GM12864 (cell line): ENCODE results near the gene CALY.

Source experiments
- DNase-seq: peaks from one replicate; pipeline ENCODE4 v3.0.0-alpha.2; 2011; ENCODE audit warnings: low read depth
- H3K4me3 ChIP-seq: 2 replicates; pipeline ENCODE4 v1.5.1; 2011; ENCODE audit warnings: mild to moderate bottlenecking, low read depth, low read length, control low read depth
- TF ChIP-seq, protein P1 (sequence below): IDR thresholded peaks from 2 replicates; pipeline ENCODE4 v1.5.1; 2011; ENCODE audit warnings: low read depth, mild to moderate bottlenecking, moderate library complexity, low read length, control low read depth, inconsistent platforms; ENCODE audit errors: missing control alignments

The CALY gene

DNA sequence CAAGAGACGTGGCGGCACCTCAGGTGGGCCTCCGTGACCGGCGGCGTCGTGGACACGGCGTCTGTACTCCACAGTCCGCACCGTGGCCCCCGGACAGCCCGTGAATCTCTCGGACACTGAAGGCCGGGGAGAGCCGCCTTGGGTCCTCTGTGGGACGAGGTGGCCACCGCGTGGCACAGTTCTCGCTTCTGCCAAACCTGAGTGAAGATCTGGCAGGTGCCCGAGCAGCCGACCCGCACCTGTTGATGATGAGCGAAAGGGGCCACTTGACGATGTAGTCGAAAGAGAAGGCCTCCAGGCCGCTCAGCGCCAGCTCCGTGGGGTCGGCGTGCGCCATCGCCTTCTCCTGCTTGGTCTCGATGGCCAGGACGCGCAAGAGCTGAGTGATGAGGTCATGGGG is 51.5 kb downstream of the CALY start:
- no peak for DNase-seq
- TF ChIP-seq, protein P1, sequence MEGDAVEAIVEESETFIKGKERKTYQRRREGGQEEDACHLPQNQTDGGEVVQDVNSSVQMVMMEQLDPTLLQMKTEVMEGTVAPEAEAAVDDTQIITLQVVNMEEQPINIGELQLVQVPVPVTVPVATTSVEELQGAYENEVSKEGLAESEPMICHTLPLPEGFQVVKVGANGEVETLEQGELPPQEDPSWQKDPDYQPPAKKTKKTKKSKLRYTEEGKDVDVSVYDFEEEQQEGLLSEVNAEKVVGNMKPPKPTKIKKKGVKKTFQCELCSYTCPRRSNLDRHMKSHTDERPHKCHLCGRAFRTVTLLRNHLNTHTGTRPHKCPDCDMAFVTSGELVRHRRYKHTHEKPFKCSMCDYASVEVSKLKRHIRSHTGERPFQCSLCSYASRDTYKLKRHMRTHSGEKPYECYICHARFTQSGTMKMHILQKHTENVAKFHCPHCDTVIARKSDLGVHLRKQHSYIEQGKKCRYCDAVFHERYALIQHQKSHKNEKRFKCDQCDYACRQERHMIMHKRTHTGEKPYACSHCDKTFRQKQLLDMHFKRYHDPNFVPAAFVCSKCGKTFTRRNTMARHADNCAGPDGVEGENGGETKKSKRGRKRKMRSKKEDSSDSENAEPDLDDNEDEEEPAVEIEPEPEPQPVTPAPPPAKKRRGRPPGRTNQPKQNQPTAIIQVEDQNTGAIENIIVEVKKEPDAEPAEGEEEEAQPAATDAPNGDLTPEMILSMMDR, result no peak
- H3K4me3 ChIP-seq, result no peak overlapping the region

DNA sequence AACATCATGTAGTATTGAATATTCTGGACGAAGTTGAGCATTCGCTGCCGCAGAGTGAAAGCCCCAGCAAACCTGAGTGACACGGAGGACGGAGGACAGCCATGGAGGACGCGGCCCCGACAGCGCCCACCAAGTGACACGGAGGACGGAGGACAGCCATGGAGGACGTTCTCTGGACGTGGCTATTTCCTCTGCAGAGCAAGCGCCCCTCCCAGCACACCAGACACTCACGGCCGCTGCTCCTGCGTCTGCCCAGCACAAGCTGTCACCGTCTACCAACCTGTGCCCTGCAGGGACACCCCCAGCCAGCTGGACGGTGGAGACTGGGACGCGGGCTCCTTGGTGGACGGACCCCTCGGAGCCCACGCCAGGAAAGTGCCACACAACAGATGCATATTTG is 52.8 kb downstream of the CALY start:
- no peak for DNase-seq
- no peak overlapping the region for H3K4me3 ChIP-seq
- TF ChIP-seq, protein P1, result no peak

DNA sequence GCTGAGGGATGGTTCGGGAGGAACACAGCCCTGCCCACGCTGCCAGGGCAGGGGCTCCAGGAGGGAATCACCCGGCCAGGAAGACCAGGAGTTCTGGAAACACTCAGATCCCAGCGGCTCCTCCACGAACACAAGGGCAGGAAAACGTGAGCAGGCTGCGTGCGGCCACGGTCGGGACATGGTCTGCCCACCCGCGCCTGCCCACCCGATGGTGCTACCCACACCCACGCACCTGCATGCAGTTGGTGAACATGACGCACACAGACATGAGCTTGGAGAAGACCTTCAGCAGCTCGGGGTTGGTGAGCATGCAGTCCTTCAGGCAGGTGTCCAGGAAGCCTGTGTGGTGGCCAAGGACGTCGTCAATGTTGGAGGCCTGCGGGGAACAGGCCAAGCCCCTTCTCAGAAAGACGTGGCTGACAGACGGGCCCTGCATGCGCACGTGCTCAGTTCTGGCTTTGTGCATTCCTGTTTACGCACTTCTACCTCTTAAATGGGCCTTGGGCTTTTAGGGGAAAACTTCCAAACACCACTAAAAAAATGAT is 53.8 kb downstream of the CALY start:
- no peak for DNase-seq
- TF ChIP-seq, protein P1, result no peak
- H3K4me3 ChIP-seq, result no peak overlapping the region

DNA sequence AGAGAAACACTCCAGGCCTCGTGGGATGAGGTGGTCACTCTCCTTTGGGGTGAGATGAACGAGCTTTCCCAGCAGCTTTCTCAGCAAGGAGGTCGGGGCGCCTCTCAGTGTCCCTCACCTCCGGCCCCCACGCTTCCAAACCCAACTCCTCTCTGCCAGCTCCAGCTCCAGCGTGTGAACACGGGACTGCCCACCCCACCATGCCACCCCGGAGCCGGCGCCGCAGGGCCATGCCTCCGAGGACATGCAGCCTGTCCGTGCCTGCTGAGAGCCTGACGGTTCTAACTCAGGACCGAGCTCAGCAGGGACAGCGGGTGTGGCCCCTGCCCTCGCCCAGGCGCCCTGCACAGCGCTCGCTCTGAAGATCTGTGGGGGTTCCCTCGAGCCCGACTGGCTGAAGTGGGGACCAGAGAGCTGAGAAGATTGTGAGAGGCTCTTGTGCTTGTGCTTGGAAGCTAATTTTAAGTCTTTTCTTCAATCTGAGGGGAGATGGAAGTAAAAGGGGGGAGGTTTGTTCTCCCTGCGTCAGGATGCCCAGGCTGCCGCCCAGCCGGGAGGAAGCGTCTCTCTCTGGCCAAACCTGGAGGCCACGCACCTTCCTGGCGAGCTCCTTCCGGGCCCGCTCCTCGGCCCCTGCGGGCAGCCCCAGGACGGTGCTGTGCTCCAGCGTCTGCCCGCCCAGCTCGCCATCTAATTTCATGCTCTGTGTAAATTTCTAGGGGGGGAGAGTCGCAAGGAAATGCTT is 54.9 kb downstream of the CALY start:
- no peak for DNase-seq
- TF ChIP-seq, protein P1, result no peak
- H3K4me3 ChIP-seq, result no peak overlapping the region

DNA sequence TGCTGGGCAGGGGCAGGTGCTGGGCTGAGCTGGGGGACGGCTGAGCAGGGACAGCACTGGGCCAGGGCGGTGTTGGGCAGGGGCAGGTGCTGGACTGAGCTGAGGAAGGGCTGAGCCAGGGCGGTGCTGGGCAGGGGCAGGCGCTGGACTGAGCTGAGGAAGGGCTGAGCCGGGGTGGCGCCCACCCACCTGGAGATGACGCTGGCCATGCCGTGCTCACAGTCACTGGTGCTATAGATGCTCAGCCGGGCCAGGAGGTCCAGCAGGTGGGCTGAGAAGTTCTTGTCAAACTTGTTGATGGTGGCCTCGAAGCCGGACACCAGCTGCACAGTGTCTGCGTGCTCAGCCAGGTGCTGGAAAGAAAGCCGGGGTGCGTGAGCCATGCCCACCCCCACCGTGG is 55.6 kb downstream of the CALY start:
- DNase-seq, result no peak
- no peak overlapping the region for H3K4me3 ChIP-seq
- TF ChIP-seq, protein P1, result no peak

DNA sequence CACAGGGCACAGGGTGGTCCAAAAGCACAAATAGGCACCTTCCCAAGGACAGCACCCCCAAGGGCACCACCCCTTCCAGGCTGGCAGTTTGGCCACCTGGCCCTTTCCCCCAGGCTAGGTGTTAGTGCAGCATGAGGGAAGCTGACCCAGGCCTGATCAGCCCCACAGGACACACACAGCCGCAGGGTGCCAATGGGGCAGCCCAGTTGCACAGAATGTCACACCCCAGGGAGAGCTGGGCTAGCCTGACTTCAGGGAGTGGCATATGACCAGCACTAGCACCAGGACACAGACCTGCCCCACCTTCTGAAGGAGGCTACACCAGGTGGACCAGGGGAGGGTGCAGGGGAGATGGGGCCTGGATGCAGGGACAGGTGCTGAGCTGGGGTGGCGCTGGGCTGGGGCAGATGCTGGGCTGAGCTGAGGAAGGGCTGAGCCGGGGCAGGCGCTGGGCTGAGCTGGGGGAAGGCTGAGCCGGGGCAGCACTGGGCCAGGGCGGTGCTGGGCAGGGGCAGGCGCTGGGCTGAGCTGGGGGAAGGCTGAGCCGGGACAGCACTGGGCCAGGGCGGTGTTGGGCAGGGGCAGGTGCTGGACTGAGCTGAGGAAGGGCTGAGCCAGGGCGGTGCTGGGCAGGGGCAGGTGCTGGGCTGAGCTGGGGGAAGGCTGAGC is 56.2 kb downstream of the CALY start:
- TF ChIP-seq, protein P1, result no peak
- no peak overlapping the region for H3K4me3 ChIP-seq
- no peak for DNase-seq
